HEK293T (cell line): ENCODE data around the gene BRIP1.

ENCODE experiments used
- CTCF ChIA-PET: fragments of 350-600 bp; formaldehyde crosslinking; extraction: SDS; loops from one replicate; lab custom pipeline; 2021; ENCODE audit warnings: antibody characterized with exemption, inconsistent platforms; lab: Yijun Ruan, JAX
- POLR2A ChIA-PET: fragments of 350-600 bp; formaldehyde crosslinking; extraction: SDS; loops from one replicate; lab custom pipeline; 2020; ENCODE audit warnings: antibody characterized with exemption, inconsistent platforms; lab: Yijun Ruan, JAX
- DNase-seq: peaks from one replicate; pipeline ENCODE4 v3.0.0; 2012; ENCODE audit warnings: mixed read lengths; ENCODE audit errors: extremely low spot score
- ARNT ChIP-seq: fragments of 450-650 bp; IDR thresholded peaks from 2 replicates; pipeline ENCODE4 v1.6.1; 2017; ENCODE audit warnings: mild to moderate bottlenecking
- BHLHE40 ChIP-seq: fragments of 450-650 bp; IDR thresholded peaks from 2 replicates; pipeline ENCODE4 v1.6.1; 2016; ENCODE audit warnings: mild to moderate bottlenecking, moderate library complexity, borderline replicate concordance
- CTBP1 ChIP-seq: fragments of 450-650 bp; IDR thresholded peaks from 2 replicates; pipeline ENCODE4 v1.6.1; 2016; ENCODE audit warnings: borderline replicate concordance
- ELF4 ChIP-seq: fragments of 450-650 bp; IDR thresholded peaks from 2 replicates; pipeline ENCODE4 v1.6.1; 2017; ENCODE audit warnings: antibody characterized with exemption
- FOXA1 ChIP-seq: fragments of 450-650 bp; IDR thresholded peaks from 2 replicates; pipeline ENCODE4 v1.6.1; 2016; ENCODE audit warnings: mild to moderate bottlenecking
- FOXK2 ChIP-seq: fragments of 450-650 bp; IDR thresholded peaks from 2 replicates; pipeline ENCODE4 v1.6.1; 2016; ENCODE audit warnings: mild to moderate bottlenecking
- FOXM1 ChIP-seq: fragments of 450-650 bp; IDR thresholded peaks from 2 replicates; pipeline ENCODE4 v1.6.1; 2017; ENCODE audit warnings: mild to moderate bottlenecking, borderline replicate concordance
- HDGF ChIP-seq: fragments of 450-650 bp; IDR thresholded peaks from 2 replicates; pipeline ENCODE4 v1.6.1; 2017; ENCODE audit warnings: antibody characterized with exemption, borderline replicate concordance
- L3MBTL2 ChIP-seq: fragments of 450-650 bp; conservative IDR thresholded peaks from 2 replicates; pipeline ENCODE4 v1.6.1; 2016; ENCODE audit warnings: mild to moderate bottlenecking
- LEF1 ChIP-seq: fragments of 450-650 bp; IDR thresholded peaks from 2 replicates; pipeline ENCODE4 v1.6.1; 2017; ENCODE audit warnings: mild to moderate bottlenecking, borderline replicate concordance
- NFRKB ChIP-seq: fragments of 450-650 bp; IDR thresholded peaks from 2 replicates; pipeline ENCODE4 v1.6.1; 2016; ENCODE audit warnings: mild to moderate bottlenecking, moderate library complexity
- PKNOX1 ChIP-seq: fragments of 450-650 bp; IDR thresholded peaks from 2 replicates; pipeline ENCODE4 v1.6.1; 2016
- SP1 ChIP-seq: fragments of 450-650 bp; IDR thresholded peaks from 2 replicates; pipeline ENCODE4 v1.6.1; 2017
- SUZ12 ChIP-seq: fragments of 450-650 bp; IDR thresholded peaks from 2 replicates; pipeline ENCODE4 v1.6.1; 2016; ENCODE audit warnings: mild to moderate bottlenecking
- TARDBP ChIP-seq: fragments of 450-650 bp; IDR thresholded peaks from 2 replicates; pipeline ENCODE4 v1.6.1; 2016
- ZNF384 ChIP-seq: fragments of 450-650 bp; IDR thresholded peaks from 2 replicates; pipeline ENCODE4 v1.6.1; 2016

Gene BRIP1

GRCh38 chr17:61878984-61879612 lies 15.8 kb upstream of the BRIP1 start:
- ChIA-PET CTCF (no interaction called here), POLR2A (no interaction called here)
- DNase-seq: no peak
- 0 out of 2 replicates have a peak, but pooled peaks have one; percentile 19 for TF ChIP-seq ZNF384
- no peak for TF ChIP-seq SUZ12
- TF ChIP-seq FOXA1: no peak
- TF ChIP-seq TARDBP: no peak
- no peak for TF ChIP-seq L3MBTL2

- TF ChIP-seq PKNOX1 (no peak), BHLHE40 (no peak), SP1 (no peak), FOXA1 (no peak)
- DNase-seq: no peak
- POLR2A ChIA-PET: no interaction called here
- CTCF ChIA-PET: no interaction called here
These were observed 15.2 kb upstream of the BRIP1 start for GRCh38 chr17:61878520-61878919.

- TF ChIP-seq PKNOX1 (no peak), FOXK2 (no peak), TARDBP (no peak), NFRKB (no peak), FOXA1 (no peak), FOXM1 (no peak), BHLHE40 (no peak), ZNF384 (no peak), SUZ12 (no peak), ARNT (no peak), L3MBTL2 (no peak), HDGF (no peak), SP1 (no peak), CTBP1 (no peak), ELF4 (no peak), LEF1 (no peak)
- ChIA-PET CTCF (no interaction called here), POLR2A (no interaction called here)
- no peak for DNase-seq
These were observed 14.5 kb upstream of the BRIP1 start for GRCh38 chr17:61877837-61878236.

- TF ChIP-seq FOXK2: no peak
- TF ChIP-seq FOXA1: no peak
- TF ChIP-seq ZNF384: no peak
- TF ChIP-seq PKNOX1: no peak
- TF ChIP-seq NFRKB: no peak
- no peak for TF ChIP-seq TARDBP
- TF ChIP-seq LEF1: no peak
- TF ChIP-seq BHLHE40: no peak
- TF ChIP-seq ARNT: no peak
- POLR2A ChIA-PET: interaction anchor here (3.2 kb wide), 1 partner anchor 12 kb away, joined by 13 read pairs; the partner anchor contains the start of gene BRIP1
- DNase-seq: no peak
- CTCF ChIA-PET: interaction anchor here (0.6 kb wide), 1 partner anchor 15 kb away, joined by 3 read pairs; no protein-coding TSS in a partner anchor
These were observed 12.5 kb upstream of the BRIP1 start for GRCh38 chr17:61875804-61876203.

GRCh38 chr17:61875285-61875684 lies 12.0 kb upstream of the BRIP1 start:
- POLR2A ChIA-PET: interaction anchor here (3.2 kb wide), 1 partner anchor 12 kb away, joined by 13 read pairs; the partner anchor contains the start of gene BRIP1
- CTCF ChIA-PET: no interaction called here
- no peak for DNase-seq
- TF ChIP-seq FOXK2: no peak
- TF ChIP-seq SUZ12: no peak
- no peak for TF ChIP-seq ZNF384
- TF ChIP-seq PKNOX1: no peak
- TF ChIP-seq BHLHE40: no peak
- TF ChIP-seq LEF1: no peak
- TF ChIP-seq ARNT: no peak
- TF ChIP-seq HDGF: no peak
- no peak for TF ChIP-seq FOXA1

- TF ChIP-seq SUZ12 (no peak), LEF1 (no peak), ELF4 (no peak), FOXK2 (no peak), ZNF384 (no peak), HDGF (no peak), NFRKB (no peak), L3MBTL2 (no peak), FOXA1 (no peak), FOXM1 (no peak), ARNT (no peak)
- ChIA-PET CTCF (no interaction called here), POLR2A (interaction anchor here (2.0 to 3.2 kb wide), 2 partner anchors 11 kb away, joined by 11 to 13 read pairs; partner anchors contain the start of gene BRIP1)
- no peak for DNase-seq
These were observed 10.7 kb upstream of the BRIP1 start for GRCh38 chr17:61874075-61874474.
